Stimulated activated CD4-positive, alpha-beta T cell treated with anti-CD3 and anti-CD28 coated beads, Interleukin-1b, Interleukin-23, amount 100 ng/mL, for 48 hours (primary cell): ENCODE results near the gene PLXNA4.

Experiments used
- DNase-seq: peaks from one replicate; pipeline ENCODE4 v3.0.0-alpha.2; 2020

Gene PLXNA4

DNA sequence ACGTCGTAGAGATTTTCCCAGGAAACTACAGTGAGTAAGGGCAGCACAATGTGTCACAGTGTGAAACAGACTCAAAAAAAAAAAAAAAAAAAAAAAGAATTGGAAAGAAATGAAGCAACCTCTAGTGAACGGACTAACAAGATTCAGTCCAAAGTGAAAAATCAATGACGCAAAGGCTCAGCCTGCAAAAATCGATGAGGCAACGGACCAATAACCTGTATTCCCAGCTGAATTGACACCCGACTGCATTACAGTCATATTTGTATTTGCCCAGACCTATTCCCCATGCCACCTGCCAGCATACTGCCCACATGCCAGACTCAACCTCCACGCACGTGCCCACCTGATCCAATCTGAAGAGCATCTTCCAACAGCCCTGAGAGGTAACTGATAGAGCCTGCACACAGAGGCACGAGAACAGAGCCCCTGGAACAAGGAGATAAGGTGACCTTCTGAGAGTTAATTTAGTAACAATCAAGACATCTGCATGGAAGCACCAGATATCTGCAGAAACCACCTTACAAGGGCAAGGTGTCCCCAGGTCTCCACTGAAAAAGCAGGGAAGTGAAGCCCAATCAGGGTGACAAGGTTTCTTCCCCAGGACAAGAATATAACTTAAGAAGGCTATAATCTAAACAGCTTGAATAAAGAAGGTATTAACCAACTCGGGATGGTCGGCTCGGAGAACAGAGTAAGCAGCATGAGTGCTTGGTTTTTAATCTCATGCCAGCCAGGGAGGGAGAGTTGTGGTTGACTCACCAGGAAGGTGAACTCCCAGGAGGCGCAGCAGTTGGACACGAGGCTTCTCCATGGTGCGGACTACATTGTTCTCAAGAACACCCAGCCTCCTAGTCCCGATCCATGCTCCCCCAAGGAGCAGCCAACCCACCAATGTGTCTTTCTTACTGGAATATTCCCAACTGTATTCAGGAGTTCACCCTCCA, 48.5 kb downstream of the PLXNA4 start:
- DNase-seq, result no peak

DNA sequence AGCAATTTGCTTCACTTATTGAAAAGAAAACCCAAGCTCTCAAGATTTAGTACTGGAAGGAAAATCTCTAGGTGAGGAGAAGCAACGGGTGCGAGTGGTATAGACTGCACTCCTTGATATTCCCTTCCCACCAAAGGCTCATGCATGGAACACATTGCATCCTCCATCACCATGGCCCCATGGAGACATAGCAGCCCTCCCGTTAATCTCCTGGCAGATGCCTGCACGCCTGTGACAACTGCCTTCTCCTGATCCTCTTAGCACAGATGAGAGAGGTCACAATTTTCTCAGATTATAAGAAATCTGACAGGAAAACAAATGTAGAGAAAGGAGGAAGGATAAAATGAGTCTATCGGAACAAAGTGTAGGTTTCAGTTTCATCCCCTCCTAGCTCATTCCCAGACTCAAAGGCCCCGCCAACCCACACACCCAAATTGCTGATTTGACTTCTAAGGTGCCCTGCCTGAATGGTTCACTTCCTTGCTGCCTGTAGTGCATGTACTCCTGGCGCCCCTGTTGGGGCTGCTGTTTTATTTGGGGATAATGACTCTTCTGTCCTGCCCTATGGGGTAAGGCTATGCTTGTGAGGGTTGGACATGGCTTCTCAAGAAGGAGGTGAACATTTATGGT, 50.0 kb downstream of the PLXNA4 start:
- peak; percentile 29 for DNase-seq

DNA sequence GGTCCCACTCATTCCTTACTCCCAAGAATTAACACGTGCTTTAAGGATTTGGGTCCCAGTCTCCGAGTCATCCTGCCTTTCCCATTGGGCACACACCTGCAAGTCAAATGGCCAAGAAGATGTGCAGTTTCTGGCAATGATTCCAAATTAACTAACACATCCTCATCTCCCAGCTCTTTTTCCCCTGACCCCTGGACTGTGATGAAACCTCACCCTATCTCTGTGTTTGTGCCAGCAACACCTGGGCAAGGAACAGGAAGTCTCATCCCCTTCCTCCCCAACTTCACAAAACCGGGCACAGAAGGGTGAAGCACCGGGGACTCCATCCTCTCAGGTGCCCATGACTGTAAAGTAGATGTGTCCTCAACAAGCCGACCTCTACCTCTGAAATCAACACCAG, 54.8 kb downstream of the PLXNA4 start:
- no peak for DNase-seq

DNA sequence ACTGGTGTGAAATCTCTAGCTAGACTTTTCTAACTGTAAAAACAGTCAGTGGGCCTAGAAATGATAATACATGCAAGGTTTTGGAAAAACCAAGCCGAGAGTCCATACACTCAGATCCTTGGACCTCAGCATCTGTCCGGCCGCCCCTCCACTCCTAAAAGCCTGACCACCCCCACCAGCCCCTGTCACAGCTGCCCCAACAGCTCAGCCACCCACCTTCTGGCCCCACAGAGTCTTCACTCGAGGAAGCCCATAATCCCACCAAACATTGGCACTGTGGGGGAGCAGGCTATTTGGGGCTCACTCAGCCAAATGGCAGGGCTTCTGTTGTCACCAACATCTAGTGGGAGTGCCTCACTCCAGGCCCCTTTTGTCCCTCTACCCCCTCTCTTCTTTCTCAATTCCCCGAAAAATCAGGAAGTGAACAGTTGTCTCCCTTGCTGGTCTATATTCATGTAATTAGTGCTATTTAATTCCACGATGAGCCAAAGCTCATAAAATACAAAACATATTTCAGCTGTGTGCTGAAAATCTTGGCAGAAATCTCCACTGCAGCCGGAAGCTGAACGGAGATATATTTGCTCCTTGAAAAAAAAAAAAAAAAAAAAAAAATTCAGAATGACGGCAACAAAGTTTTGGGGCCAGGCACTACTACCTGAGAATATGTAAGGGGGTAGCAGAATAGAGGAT, 55.5 kb downstream of the PLXNA4 start:
- DNase-seq, result no peak

DNA sequence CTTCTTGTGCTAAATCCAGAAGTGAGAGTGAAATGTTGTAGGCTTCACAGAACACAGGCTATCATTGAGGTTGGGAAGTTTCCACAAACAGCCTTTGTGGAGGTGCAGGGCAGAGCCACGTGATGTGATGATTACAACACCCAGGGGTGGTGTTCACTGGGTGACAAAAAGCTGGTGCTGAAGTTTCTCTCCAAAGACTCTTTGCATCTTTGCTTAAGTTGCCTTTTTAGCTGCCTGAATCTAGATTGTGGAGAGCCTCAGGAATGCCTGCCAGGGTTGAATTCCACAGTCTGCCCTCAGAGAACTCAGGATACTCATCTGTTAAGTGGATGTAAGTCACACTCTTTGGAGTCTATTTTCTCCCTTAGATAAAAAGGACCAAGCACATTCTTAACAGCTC, 56.3 kb downstream of the PLXNA4 start:
- DNase-seq, result no peak

DNA sequence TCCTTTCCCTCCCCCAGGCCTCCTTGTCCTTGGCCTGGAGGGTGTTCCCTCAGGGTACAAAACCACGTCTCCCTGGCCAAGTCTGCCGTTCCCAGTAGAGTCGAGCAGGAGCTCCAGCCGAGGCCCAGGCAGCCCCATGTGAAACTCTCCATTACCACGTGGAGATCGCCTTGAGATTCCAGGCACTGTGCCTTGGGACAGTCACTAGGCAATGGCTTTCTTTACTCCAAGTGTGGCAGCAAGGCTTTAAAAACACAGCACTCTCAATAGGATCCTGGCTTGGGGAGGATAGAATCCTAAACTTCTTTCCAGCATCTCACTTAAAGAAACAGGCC, 57.5 kb downstream of the PLXNA4 start:
- no peak for DNase-seq

DNA sequence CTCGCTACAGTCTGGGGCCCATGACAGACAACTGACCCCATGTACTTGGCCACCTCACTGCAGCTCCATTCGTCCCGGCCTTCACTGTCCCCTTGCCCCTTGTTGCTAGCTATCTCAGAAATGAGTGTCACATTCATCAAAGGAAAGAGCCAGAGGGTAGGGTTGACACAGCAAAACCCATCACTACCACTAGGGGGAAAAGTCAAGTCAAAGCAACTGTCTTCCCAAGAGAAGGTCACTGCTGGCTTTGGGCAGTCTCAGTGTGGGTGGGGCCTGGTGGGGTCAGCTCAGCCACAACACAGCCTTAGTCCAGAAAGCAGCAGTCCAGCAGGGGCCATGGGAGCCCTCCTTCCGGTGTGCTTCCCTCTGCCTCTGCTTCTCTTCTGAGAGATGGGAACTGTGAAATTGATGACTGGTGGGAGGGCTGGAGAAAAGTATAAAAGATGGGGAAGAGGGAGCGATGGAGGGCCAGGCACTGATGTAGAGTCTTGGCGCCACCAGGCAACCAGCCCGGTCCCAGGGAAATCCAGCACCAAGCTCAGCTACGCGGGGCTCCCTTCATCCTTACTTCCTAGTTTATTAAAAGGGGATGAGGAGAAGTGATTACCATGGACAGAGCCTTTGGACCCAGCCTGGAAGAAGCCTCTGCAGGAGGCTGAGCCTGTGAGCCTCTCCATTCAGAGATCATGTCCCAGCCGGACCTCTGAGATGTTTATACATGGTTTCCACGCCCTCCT, 58.0 kb downstream of the PLXNA4 start:
- DNase-seq, result no peak

DNA sequence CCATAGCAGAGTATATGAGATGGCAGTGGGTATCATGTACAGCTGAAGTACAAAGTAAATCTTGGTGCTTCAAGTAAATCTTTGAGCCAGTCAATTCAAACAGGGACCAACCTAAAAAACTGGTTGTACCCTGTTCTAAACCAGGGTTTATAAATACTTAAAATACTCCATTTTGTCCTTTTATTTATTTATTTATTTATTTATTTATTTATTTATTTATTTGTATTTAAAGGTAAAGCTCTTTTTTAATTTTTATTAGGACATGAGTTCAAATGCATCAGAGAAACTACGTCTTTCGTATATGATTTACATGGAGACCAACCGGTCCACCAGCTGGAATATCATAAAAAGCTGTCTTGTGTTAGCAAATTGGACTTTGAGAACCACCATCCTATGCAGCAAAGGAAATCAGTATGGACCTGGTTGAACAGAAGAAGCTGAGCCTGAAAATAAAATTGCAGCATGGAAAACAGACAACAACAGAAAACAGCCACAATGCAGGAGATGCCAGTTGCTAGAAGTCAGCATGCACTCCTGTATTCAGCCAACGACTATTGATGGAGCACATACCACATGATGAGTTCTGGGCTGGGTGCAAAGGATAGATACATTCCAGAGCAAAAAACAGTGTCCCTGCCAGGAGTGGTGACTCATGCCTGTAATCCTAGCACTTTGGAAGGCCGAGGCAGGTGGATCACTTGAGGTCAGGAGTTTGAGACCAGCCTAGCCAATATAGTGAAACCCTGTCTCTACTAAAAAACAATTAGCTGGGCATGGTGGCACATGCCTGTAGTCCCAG, 60.0 kb downstream of the PLXNA4 start:
- DNase-seq, result no peak

DNA sequence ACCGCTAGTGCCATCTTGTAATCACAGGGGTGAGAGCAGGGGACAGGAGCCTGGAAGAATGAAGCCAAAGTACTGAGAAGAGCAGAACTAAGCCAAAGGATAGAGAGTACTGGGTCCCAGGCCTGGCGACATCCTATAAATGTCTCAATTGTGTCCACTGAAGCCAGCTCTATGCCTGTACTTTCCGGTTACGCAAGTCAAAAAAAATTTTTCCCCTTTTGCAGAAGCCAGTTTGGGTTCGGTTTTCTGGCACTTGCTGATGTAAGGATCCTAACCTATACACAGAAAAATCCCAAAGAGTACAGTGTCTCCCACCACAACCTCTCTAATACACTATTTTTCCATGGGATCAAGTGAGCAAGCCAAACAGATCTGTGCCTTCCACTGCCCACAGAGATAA, 61.1 kb downstream of the PLXNA4 start:
- no peak for DNase-seq

DNA sequence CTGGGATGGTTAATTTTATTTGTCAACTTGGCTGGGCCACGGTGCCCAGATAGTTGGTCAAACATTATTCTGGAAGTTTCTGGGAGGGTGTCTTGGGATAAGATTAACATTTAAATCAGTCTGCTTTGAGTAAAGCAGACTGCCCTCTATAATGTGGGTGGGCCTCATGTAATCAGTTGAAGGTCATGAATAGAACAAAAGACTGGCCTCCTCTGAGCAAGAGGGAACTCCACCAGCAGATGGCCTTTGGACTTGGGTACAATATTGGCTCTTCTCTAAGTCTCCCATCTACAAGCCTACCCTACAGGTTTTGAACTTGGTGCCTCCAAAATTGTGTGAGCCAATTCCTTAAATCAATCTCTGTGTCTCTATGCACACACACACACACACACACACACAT, 61.8 kb downstream of the PLXNA4 start:
- DNase-seq, result no peak

DNA sequence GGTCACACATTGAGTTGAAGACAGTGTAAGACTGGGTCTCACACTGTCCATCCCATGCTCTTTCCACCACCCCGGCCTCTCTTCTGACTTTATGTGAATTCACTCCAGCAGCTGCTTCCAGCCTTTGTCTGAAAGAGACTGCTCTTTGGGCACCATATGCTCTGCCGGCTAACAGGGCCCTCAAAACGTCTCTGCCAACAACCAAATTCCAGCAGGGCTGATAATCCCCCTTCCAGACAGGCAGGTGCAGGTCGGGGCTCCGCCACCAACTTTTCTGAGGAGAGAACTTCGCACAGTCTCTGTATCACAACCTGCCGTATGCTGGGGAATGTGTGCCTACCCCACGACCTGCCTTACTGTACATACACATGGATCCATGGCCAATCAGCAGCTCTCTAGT, 64.3 kb downstream of the PLXNA4 start:
- DNase-seq, result no peak

DNA sequence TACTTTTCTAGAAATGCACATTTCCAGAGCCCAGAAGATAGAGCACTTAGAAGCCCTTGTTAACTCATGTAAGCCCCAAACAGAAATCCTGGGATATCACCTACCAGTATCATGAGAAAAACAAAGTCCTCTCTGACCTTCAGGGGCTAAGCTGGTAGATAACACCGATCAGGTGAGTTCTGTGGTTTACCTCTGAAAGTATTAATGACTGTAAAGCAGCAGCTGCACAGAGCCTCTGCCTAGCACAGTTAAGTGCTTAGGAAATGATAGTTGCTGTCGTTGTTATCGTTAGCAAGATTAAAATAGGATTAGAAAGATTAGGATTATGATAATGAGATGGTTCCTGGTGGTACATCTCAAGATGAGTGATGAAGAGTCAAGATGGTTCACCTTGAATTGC, 64.9 kb downstream of the PLXNA4 start:
- no peak for DNase-seq

DNA sequence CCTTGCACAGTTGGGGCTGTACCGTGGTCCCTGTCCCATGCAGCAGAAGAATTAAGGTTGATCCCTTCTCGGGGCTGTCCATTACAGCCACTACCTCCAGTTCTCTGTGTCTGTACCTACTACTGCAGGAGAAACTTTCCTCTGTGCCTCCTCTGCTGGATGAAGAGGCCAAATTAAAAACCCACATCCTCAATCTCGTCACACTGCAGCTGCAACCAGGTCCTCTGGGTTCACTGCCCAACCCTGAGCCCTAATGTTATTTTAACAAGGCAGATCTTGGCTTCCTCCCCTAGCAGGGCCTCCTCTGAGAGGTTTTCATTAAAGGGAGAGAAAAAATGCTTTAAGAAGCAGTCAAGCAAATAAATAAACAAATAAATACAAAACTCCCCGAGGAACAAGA, 66.6 kb downstream of the PLXNA4 start:
- DNase-seq, result no peak

DNA sequence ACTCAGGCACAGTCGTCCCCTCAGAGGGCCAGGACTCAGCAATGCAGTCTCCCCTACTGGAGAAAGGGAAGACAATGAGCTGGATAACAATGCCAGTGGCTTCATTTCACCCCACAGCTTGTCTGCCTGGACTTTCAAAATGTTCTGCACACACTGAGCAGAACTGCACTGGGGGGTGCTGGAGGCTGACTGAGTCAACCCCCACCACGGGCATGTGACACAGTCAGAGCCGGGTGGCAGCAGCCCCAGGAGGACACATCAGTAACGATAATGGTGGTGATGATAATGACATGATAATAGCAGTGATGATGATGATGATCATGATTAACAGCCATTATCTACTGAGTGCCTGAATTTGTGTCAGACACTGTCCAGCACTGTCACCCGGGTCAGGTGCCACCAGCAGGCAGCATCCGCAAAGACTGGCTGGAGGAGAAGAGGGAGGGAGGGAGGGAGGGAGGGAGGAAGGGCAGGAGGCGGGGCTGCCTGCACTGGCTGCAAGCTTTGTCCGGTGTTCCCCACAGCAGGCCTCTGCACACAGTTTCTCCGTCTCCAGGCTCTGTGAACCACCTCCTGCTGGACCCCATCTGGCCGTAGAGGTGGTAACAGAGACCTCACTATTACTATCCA, 67.4 kb downstream of the PLXNA4 start:
- no peak for DNase-seq

DNA sequence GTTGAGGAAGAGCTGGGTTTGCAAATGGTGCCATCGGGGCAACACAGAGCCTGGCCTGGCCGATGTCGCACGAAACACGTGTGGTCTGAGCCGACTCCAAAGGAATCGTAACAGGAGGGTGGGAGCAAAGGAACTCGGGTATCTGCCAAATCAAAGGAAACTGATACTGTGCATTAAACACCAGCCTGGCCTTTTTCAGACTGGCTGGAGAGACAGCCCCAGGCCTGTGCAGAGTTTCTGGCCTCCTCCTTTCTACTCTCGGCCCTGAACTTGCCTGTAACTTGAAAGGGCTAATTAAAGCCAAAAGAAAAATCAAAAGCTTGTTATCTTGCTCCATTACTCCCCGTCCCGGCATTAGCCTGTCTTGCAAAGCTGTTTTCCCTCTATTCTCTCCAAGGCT, 71.4 kb downstream of the PLXNA4 start:
- no peak for DNase-seq

DNA sequence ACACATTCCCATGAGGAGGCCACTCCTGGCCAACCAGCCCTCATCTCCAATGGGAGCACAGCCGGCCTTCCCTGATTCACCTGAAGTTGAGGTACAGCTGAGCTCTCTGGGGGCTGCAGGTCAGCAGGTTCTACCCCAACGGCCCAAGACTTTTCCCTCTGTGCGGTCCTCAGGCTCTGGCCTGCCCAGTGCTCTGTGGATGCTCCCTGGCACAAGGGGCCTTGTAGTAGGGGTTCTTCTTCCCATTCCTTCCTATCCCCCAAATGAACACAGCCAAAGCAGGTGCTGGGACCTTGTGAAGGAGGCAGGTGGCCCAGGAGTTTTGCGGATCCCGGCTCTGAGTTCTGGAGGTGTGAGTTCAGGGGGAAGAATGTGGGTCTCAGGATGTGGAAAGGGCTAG, 72.2 kb downstream of the PLXNA4 start:
- no peak for DNase-seq

DNA sequence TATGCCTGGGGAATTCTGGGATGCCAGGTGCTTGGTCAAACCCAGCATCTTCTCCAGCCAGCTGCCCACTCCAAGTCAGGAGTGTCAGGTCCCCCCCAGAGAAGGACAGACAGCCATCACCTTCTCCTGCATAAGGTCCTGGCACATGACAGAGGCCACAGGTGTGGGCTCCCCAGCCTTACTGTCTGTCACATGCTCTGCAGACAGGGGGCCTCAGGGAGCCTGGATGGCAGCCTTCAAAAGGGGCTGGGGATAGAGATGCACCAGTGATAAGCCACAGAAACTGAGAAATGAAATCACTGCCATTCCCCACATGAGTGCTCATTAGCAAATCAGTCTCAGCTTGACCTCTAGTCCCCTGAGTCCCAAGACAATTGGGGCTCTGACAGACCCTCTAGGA, 72.9 kb downstream of the PLXNA4 start:
- DNase-seq, result no peak

DNA sequence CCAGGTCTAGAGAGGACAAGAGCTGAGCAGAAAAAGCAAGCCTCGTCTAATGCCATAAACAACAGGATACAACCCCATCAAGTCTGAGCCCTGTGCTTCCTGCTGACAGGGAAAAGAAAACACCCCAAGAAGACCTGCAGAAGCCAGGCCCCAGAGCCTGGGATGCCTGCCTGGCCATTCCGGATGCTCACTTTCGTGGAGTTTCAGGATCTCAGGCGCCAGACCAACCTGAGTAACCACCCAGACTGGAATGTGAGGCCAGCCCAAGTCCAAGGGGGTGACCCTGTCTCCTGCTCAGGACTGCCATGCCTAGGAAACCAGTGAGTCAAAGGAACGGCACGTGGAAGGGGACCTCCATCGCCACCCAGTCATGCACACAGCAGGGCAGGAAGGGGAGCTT, 74.3 kb downstream of the PLXNA4 start:
- no peak for DNase-seq

DNA sequence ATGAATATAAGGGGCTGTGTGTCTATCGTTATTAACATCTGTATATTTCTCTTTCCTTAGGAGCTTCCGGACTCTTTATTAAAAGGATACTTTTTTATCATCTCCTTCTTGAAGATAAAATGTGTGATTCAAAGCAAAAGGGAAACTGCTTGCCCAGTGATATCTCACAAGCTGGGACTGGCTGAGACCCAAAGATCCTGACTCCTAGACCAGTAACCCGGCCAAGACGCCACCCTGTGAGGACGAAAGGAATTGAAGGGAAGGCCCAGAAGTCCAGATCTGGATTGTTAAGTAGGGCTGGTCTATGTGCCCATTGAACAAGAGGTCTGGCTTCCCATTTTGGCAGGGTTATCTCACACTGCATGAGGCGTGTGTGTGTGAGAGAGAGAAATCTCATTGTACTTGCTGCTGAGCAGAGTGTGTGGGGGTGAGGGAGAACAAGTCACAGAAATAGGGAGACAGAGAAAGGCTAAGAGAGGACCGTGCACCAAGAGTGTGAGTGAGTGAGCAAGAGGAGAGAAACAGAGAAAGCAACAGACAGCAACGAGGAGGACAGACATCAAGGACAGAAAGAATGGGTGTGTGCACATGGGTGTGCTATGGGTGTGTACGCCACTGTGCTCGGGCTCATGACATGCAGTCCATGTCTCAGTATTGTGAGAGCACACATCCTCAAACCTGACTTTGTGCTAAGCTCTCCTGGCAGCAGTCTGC, 75.4 kb downstream of the PLXNA4 start:
- no peak for DNase-seq

DNA sequence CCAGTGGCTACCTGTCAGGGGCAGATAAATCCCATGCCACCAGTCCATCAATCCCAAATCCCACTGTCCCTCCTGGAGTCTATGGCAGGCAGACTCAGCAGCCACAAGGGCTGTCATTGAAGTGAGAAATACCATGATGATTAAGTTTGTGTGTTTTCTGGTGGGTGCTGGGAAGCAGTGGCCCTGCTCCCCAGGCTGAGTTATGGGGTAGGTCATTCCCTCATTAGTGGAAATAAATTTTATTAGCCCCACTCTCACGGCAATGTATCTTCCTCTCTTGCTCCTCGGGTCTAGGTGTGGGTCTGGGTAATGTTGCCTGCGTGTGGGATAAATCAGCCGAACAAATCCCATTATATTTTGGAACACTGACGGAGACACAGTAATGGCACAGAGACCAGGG, 76.8 kb downstream of the PLXNA4 start:
- no peak for DNase-seq

DNA sequence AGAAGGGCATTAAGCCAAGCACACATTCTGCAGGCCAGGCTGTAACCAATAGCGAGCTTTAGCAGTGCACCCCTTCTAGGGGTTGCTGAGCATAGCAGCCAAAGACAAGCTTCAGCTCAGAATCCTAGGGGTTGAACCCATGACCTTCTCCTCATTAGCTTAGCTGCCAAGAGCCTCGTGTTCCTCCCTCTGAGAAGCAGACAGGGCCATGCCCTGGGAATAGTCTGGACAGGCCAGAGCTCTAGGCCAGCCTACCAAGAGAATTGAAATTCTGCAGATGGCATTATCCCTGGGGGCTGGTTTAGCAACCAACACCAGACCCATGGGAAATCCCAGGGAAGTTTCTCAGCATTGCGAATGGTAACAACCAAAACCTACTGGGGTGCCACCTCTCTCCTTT, 77.2 kb downstream of the PLXNA4 start:
- DNase-seq, result no peak
